ENCODE measurements around the gene SCN3A. TPM values are rescaled to one million over a fixed set of nuclear protein-coding genes. Genes with fewer than 3 reads are reported as not detected.

The SCN3A gene
- total and polyA plus RNA-seq, 5 donors from 2014 or later, result 0.09 TPM; not detected in 4

- H3K27me3 Mint-ChIP-seq, result no peaks in the 10 kb centered on the region
- H3K4me3 Mint-ChIP-seq, result no peak within 1 kb of the TSS
- Histone ChIP-seq H3K9me3 (ENCODE audit: control insufficient read depth in 2 of 2, low read length in 2 of 2) (no peaks in the 10 kb centered on the region), H3K4me1 (ENCODE audit: control insufficient read depth, insufficient read depth, low read length, poor library complexity, severe bottlenecking) (no peaks in the 10 kb centered on the region), H3K27me3 (ENCODE audit: control insufficient read depth, insufficient read depth, low read length) (no peaks in the 10 kb centered on the region), H3K27ac (ENCODE audit: insufficient read depth, low read length, poor library complexity, severe bottlenecking) (no peak within 1 kb of the TSS), H3K36me3 (ENCODE audit: control insufficient read depth, insufficient read depth, low read length) (no peaks in the 10 kb centered on the region), H3K4me3 (ENCODE audit: low read depth, low read length) (no peak within 1 kb of the TSS)
- DNase-seq, result peak in 1 of 3 donors; percentile 58
- H3K4me1 Mint-ChIP-seq, result no peaks in the 10 kb centered on the region
- no peaks in the 10 kb centered on the region for H3K36me3 Mint-ChIP-seq
- ATAC-seq (ENCODE audit: low read depth in 2 of 2), result no peak
- H3K9me3 Mint-ChIP-seq, result peaks cover 0 to 7% (median 0%) of the 10 kb centered on the region in 7 donors
- H3K27ac Mint-ChIP-seq, result no peak within 1 kb of the TSS
These were observed 35.4 kb upstream of the SCN3A start, which contains the start of gene SCN2A for GRCh38 chr2:165239230-165239629. SCN2A (plus strand) TSS chr2:165239414; CDS start chr2:165295824, 56,410 bp downstream.

GRCh38 chr2:165238295-165238694, 34.4 kb upstream of the SCN3A start:
- Histone ChIP-seq H3K4me3 (ENCODE audit: low read depth, low read length) (no peak overlapping the region), H3K27me3 (ENCODE audit: control insufficient read depth, insufficient read depth, low read length) (no peaks in the 10 kb centered on the region), H3K9me3 (ENCODE audit: control insufficient read depth in 2 of 2, low read length in 2 of 2) (no peaks in the 10 kb centered on the region), H3K27ac (ENCODE audit: insufficient read depth, low read length, poor library complexity, severe bottlenecking) (no peak overlapping the region), H3K36me3 (ENCODE audit: control insufficient read depth, insufficient read depth, low read length) (no peaks in the 10 kb centered on the region), H3K4me1 (ENCODE audit: control insufficient read depth, insufficient read depth, low read length, poor library complexity, severe bottlenecking) (no peaks in the 10 kb centered on the region)
- ATAC-seq (ENCODE audit: low read depth in 2 of 2), result no peak
- Mint-ChIP-seq H3K4me3 (no peak overlapping the region), H3K4me1 (no peaks in the 10 kb centered on the region), H3K9me3 (peaks cover 0 to 7% (median 0%) of the 10 kb centered on the region in 7 donors), H3K36me3 (no peaks in the 10 kb centered on the region), H3K27ac (no peak overlapping the region), H3K27me3 (no peaks in the 10 kb centered on the region)
- peak in 2 of 3 donors; percentile 4 to 20 for DNase-seq

- no peak for ATAC-seq (ENCODE audit: low read depth in 2 of 2)
- H3K4me3 Mint-ChIP-seq, result no peak overlapping the region
- no peaks in the 10 kb centered on the region for H3K36me3 Mint-ChIP-seq
- no peaks in the 10 kb centered on the region for H3K9me3 ChIP-seq (ENCODE audit: control insufficient read depth in 2 of 2, low read length in 2 of 2)
- no peaks in the 10 kb centered on the region for H3K4me1 ChIP-seq (ENCODE audit: control insufficient read depth, insufficient read depth, low read length, poor library complexity, severe bottlenecking)
- H3K36me3 ChIP-seq (ENCODE audit: control insufficient read depth, insufficient read depth, low read length), result no peaks in the 10 kb centered on the region
- peaks cover 0 to 7% (median 0%) of the 10 kb centered on the region in 7 donors for H3K9me3 Mint-ChIP-seq
- H3K4me1 Mint-ChIP-seq, result no peaks in the 10 kb centered on the region
- no peak overlapping the region for H3K4me3 ChIP-seq (ENCODE audit: low read depth, low read length)
- no peak overlapping the region for H3K27ac Mint-ChIP-seq
- H3K27ac ChIP-seq (ENCODE audit: insufficient read depth, low read length, poor library complexity, severe bottlenecking), result no peak overlapping the region
- no peak for DNase-seq
- no peaks in the 10 kb centered on the region for H3K27me3 Mint-ChIP-seq
- H3K27me3 ChIP-seq (ENCODE audit: control insufficient read depth, insufficient read depth, low read length), result no peaks in the 10 kb centered on the region
These were observed 33.2 kb upstream of the SCN3A start for GRCh38 chr2:165237056-165237455.

GRCh38 chr2:165227571-165227970, 23.7 kb upstream of the SCN3A start:
- Mint-ChIP-seq H3K27ac (no peak overlapping the region), H3K4me1 (no peaks in the 10 kb centered on the region), H3K4me3 (no peak overlapping the region), H3K9me3 (peaks cover 0 to 2% (median 0%) of the 10 kb centered on the region in 7 donors), H3K36me3 (no peaks in the 10 kb centered on the region), H3K27me3 (no peaks in the 10 kb centered on the region)
- no peaks in the 10 kb centered on the region for H3K36me3 ChIP-seq (ENCODE audit: control insufficient read depth, insufficient read depth, low read length)
- H3K27me3 ChIP-seq (ENCODE audit: control insufficient read depth, insufficient read depth, low read length), result no peaks in the 10 kb centered on the region
- no peaks in the 10 kb centered on the region for H3K4me1 ChIP-seq (ENCODE audit: control insufficient read depth, insufficient read depth, low read length, poor library complexity, severe bottlenecking)
- no peak overlapping the region for H3K27ac ChIP-seq (ENCODE audit: insufficient read depth, low read length, poor library complexity, severe bottlenecking)
- DNase-seq, result no peak
- no peak overlapping the region for H3K4me3 ChIP-seq (ENCODE audit: low read depth, low read length)
- no peaks in the 10 kb centered on the region for H3K9me3 ChIP-seq (ENCODE audit: control insufficient read depth in 2 of 2, low read length in 2 of 2)
- no peak for ATAC-seq (ENCODE audit: low read depth in 2 of 2)

- no peaks in the 10 kb centered on the region for H3K9me3 ChIP-seq (ENCODE audit: control insufficient read depth in 2 of 2, low read length in 2 of 2)
- Mint-ChIP-seq H3K36me3 (no peaks in the 10 kb centered on the region), H3K4me3 (no peak overlapping the region), H3K4me1 (no peaks in the 10 kb centered on the region), H3K27ac (no peak overlapping the region), H3K9me3 (peaks cover 0 to 2% (median 0%) of the 10 kb centered on the region in 7 donors), H3K27me3 (no peaks in the 10 kb centered on the region)
- no peaks in the 10 kb centered on the region for H3K4me1 ChIP-seq (ENCODE audit: control insufficient read depth, insufficient read depth, low read length, poor library complexity, severe bottlenecking)
- H3K27me3 ChIP-seq (ENCODE audit: control insufficient read depth, insufficient read depth, low read length), result no peaks in the 10 kb centered on the region
- no peaks in the 10 kb centered on the region for H3K36me3 ChIP-seq (ENCODE audit: control insufficient read depth, insufficient read depth, low read length)
- H3K4me3 ChIP-seq (ENCODE audit: low read depth, low read length), result no peak overlapping the region
- no peak for DNase-seq
- no peak overlapping the region for H3K27ac ChIP-seq (ENCODE audit: insufficient read depth, low read length, poor library complexity, severe bottlenecking)
- no peak for ATAC-seq (ENCODE audit: low read depth in 2 of 2)
These were observed 21.1 kb upstream of the SCN3A start for GRCh38 chr2:165224941-165225340.

- no peak overlapping the region for H3K27ac ChIP-seq (ENCODE audit: insufficient read depth, low read length, poor library complexity, severe bottlenecking)
- no peaks in the 10 kb centered on the region for H3K36me3 ChIP-seq (ENCODE audit: control insufficient read depth, insufficient read depth, low read length)
- H3K4me3 ChIP-seq (ENCODE audit: low read depth, low read length), result no peak overlapping the region
- no peak overlapping the region for H3K4me3 Mint-ChIP-seq
- no peak overlapping the region for H3K27ac Mint-ChIP-seq
- no peaks in the 10 kb centered on the region for H3K27me3 ChIP-seq (ENCODE audit: control insufficient read depth, insufficient read depth, low read length)
- no peaks in the 10 kb centered on the region for H3K4me1 Mint-ChIP-seq
- DNase-seq, result no peak
- no peaks in the 10 kb centered on the region for H3K27me3 Mint-ChIP-seq
- H3K36me3 Mint-ChIP-seq, result no peaks in the 10 kb centered on the region
- no peak for ATAC-seq (ENCODE audit: low read depth in 2 of 2)
- H3K4me1 ChIP-seq (ENCODE audit: control insufficient read depth, insufficient read depth, low read length, poor library complexity, severe bottlenecking), result no peaks in the 10 kb centered on the region
- no peaks in the 10 kb centered on the region for H3K9me3 Mint-ChIP-seq
- H3K9me3 ChIP-seq (ENCODE audit: control insufficient read depth in 2 of 2, low read length in 2 of 2), result no peaks in the 10 kb centered on the region
These were observed 15.6 kb upstream of the SCN3A start for GRCh38 chr2:165219481-165219880.

GRCh38 chr2:165214093-165214492, 10.2 kb upstream of the SCN3A start:
- Mint-ChIP-seq H3K27me3 (no peaks in the 10 kb centered on the region), H3K9me3 (peaks cover 0 to 2% (median 0%) of the 10 kb centered on the region in 7 donors), H3K4me1 (no peaks in the 10 kb centered on the region), H3K4me3 (no peak overlapping the region), H3K36me3 (no peaks in the 10 kb centered on the region), H3K27ac (no peak overlapping the region)
- H3K4me3 ChIP-seq (ENCODE audit: low read depth, low read length), result no peak overlapping the region
- ATAC-seq (ENCODE audit: low read depth in 2 of 2) (no peak), DNase-seq (no peak)
- no peaks in the 10 kb centered on the region for H3K27me3 ChIP-seq (ENCODE audit: control insufficient read depth, insufficient read depth, low read length)
- H3K27ac ChIP-seq (ENCODE audit: insufficient read depth, low read length, poor library complexity, severe bottlenecking), result no peak overlapping the region
- H3K36me3 ChIP-seq (ENCODE audit: control insufficient read depth, insufficient read depth, low read length), result no peaks in the 10 kb centered on the region
- H3K4me1 ChIP-seq (ENCODE audit: control insufficient read depth, insufficient read depth, low read length, poor library complexity, severe bottlenecking), result no peaks in the 10 kb centered on the region
- H3K9me3 ChIP-seq (ENCODE audit: control insufficient read depth in 2 of 2, low read length in 2 of 2), result no peaks in the 10 kb centered on the region

- Histone ChIP-seq H3K36me3 (ENCODE audit: control insufficient read depth, insufficient read depth, low read length) (no peaks in the 10 kb centered on the region), H3K4me3 (ENCODE audit: low read depth, low read length) (no peak overlapping the region), H3K9me3 (ENCODE audit: control insufficient read depth in 2 of 2, low read length in 2 of 2) (no peaks in the 10 kb centered on the region), H3K27me3 (ENCODE audit: control insufficient read depth, insufficient read depth, low read length) (no peaks in the 10 kb centered on the region), H3K4me1 (ENCODE audit: control insufficient read depth, insufficient read depth, low read length, poor library complexity, severe bottlenecking) (no peaks in the 10 kb centered on the region), H3K27ac (ENCODE audit: insufficient read depth, low read length, poor library complexity, severe bottlenecking) (no peak overlapping the region)
- Mint-ChIP-seq H3K9me3 (peaks cover 0 to 3% (median 0%) of the 10 kb centered on the region in 7 donors), H3K27me3 (no peaks in the 10 kb centered on the region), H3K4me1 (peaks cover 0 to 3% (median 0%) of the 10 kb centered on the region in 4 donors), H3K4me3 (no peak overlapping the region), H3K36me3 (no peaks in the 10 kb centered on the region), H3K27ac (no peak overlapping the region)
- DNase-seq, result no peak
- no peak for ATAC-seq (ENCODE audit: low read depth in 2 of 2)
These were observed 4.2 kb upstream of the SCN3A start for GRCh38 chr2:165208094-165208493.

All from CD4-positive, CD25-positive, alpha-beta regulatory T cell (primary cell).